ENCODE measurements around the gene SIAH2.

SIAH2 gene

GRCh38 chr3:150722267-150722666, 40.7 kb downstream of the SIAH2 start:
- no peak overlapping the region for H3K27ac ChIP-seq (replicated peaks)
- DNase-seq (ENCODE audit: low read depth in 1 of 2, low spot score in 1 of 2) = no peak
- no peak overlapping the region for H3K4me3 ChIP-seq (replicated peaks; ENCODE audit: insufficient read depth, low read length)
- H3K27me3 ChIP-seq (ENCODE audit: insufficient read depth, poor library complexity, severe bottlenecking) = no peaks in the 10 kb centered on the region
- TF ChIP-seq SPI1 (IDR thresholded peaks at IDR 0.05; ENCODE audit: borderline replicate concordance, low read depth) (no peak), POLR2AphosphoS5 (IDR thresholded peaks at IDR 0.05; ENCODE audit: low read depth) (no peak), GABPA (IDR thresholded peaks at IDR 0.05; ENCODE audit: low read depth) (no peak), REST (IDR thresholded peaks at IDR 0.05; ENCODE audit: insufficient replicate concordance, low read depth) (no peak), CTCF (IDR thresholded peaks at IDR 0.05; ENCODE audit: insufficient read depth, low read length) (no peak)

- no peaks in the 10 kb centered on the region for H3K27me3 ChIP-seq (ENCODE audit: insufficient read depth, poor library complexity, severe bottlenecking)
- peak; percentile 30 to 34 for DNase-seq (ENCODE audit: low read depth in 1 of 2, low spot score in 1 of 2)
- no peak overlapping the region for H3K4me3 ChIP-seq (replicated peaks; ENCODE audit: insufficient read depth, low read length)
- H3K27ac ChIP-seq (replicated peaks) = no peak overlapping the region
- no peak for TF ChIP-seq GABPA (IDR thresholded peaks at IDR 0.05; ENCODE audit: low read depth)
- TF ChIP-seq CTCF (IDR thresholded peaks at IDR 0.05; ENCODE audit: insufficient read depth, low read length) = peak; percentile 62
These were observed 41.5 kb downstream of the SIAH2 start for GRCh38 chr3:150721285-150722130.

- TF ChIP-seq GABPA (IDR thresholded peaks at IDR 0.05; ENCODE audit: low read depth) = no peak
- TF ChIP-seq POLR2AphosphoS5 (IDR thresholded peaks at IDR 0.05; ENCODE audit: low read depth) = no peak
- TF ChIP-seq CTCF (IDR thresholded peaks at IDR 0.05; ENCODE audit: insufficient read depth, low read length) = no peak
- TF ChIP-seq REST (IDR thresholded peaks at IDR 0.05; ENCODE audit: insufficient replicate concordance, low read depth) = no peak
- no peak for TF ChIP-seq SPI1 (IDR thresholded peaks at IDR 0.05; ENCODE audit: borderline replicate concordance, low read depth)
These were observed 42.5 kb downstream of the SIAH2 start for GRCh38 chr3:150720444-150720843.

More at GRCh38 chr3:150720444-150720843, 42.5 kb downstream of the SIAH2 start:
- Histone ChIP-seq H3K27me3 (ENCODE audit: insufficient read depth, poor library complexity, severe bottlenecking) (no peaks in the 10 kb centered on the region), H3K4me3 (replicated peaks; ENCODE audit: insufficient read depth, low read length) (no peak overlapping the region), H3K27ac (replicated peaks) (no peak overlapping the region)
- no peak for DNase-seq (ENCODE audit: low read depth in 1 of 2, low spot score in 1 of 2)
